MCF 10A (cell line): ENCODE results near the gene NR2C1. TPM values are rescaled to one million over a fixed set of nuclear protein-coding genes. Genes with fewer than 3 reads are reported as not detected.
A peak's percentile ranks its signal among the peaks of the same experiment; 100 is the strongest.

ENCODE experiments used
- Bru-seq: library from RNA; stranded (reverse); fragments of 400-500 nt; gene quantifications from one replicate; lab custom pipeline; 2021; lab: Mats Ljungman, UMichigan
- BruChase-seq, 2 experiments: library from RNA; stranded (reverse); fragments of 400-500 nt; gene quantifications; one replicate each; lab custom pipeline; 2021; lab: Mats Ljungman, UMichigan
- BruUV-seq: library from RNA; stranded (reverse); fragments of 400-500 nt; replicated peaks from 2 replicates; lab custom pipeline; 2021; lab: Mats Ljungman, UMichigan
- CTCF ChIA-PET: fragments of 300-600 bp; sonication (Branson Sonifier 250); formaldehyde crosslinking; extraction: SDS; loops from one replicate; lab custom pipeline; 2021; ENCODE audit warnings: antibody characterized with exemption, inconsistent platforms; lab: Yijun Ruan, JAX
- POLR2A ChIA-PET: fragments of 300-600, 350-650 bp; sonication (Branson Sonifier 250); formaldehyde crosslinking; extraction: SDS; loops from one replicate; lab custom pipeline; 2020; ENCODE audit warnings: antibody characterized with exemption, inconsistent platforms; lab: Yijun Ruan, JAX
- DNase-seq: peaks from one replicate; pipeline ENCODE4 v3.0.0-alpha.2; 2018; ENCODE audit not compliant: unreplicated experiment
- H3K27ac Mint-ChIP-seq: one replicate; pipeline ENCODE4 v1.8.0; 2022; ENCODE audit warnings: mild to moderate bottlenecking, low read depth, mixed read lengths; ENCODE audit not compliant: unreplicated experiment
- H3K27me3 Mint-ChIP-seq: one replicate; pipeline ENCODE4 v1.8.0; 2022; ENCODE audit warnings: mixed read lengths; ENCODE audit not compliant: insufficient read depth, unreplicated experiment
- H3K36me3 Mint-ChIP-seq: one replicate; pipeline ENCODE4 v1.8.0; 2022; ENCODE audit warnings: mild to moderate bottlenecking, moderate library complexity, mixed read lengths; ENCODE audit not compliant: insufficient read depth, unreplicated experiment
- H3K4me1 Mint-ChIP-seq: one replicate; pipeline ENCODE4 v1.8.0; 2022; ENCODE audit warnings: mixed read lengths; ENCODE audit not compliant: insufficient read depth, unreplicated experiment
- H3K4me3 Mint-ChIP-seq: one replicate; pipeline ENCODE4 v1.8.0; 2022; ENCODE audit warnings: mild to moderate bottlenecking, moderate library complexity, mixed read lengths; ENCODE audit not compliant: unreplicated experiment
- H3K9me3 Mint-ChIP-seq: one replicate; pipeline ENCODE4 v1.8.0; 2022; ENCODE audit warnings: mixed read lengths; ENCODE audit not compliant: unreplicated experiment
- intact Hi-C: fragments of 100-400 bp; cut with micrococcal nuclease; formaldehyde crosslinking; loops from 2 replicates; pipeline ENCODE4 v1.14.1; 2022
- long read RNA-seq: library from polyadenylated mRNA; stranded (forward); transcript quantifications from one replicate; pipeline ENCODE4 v2.0.0, GENCODE V29; 2022
- total RNA-seq: library from RNA; stranded (reverse); gene quantifications from 2 replicates; pipeline ENCODE4 v1.2.3, GENCODE V29; 2022
- TF ChIP-seq, protein P1 (sequence below): fragments of 200-600 bp; IDR thresholded peaks from one replicate; pipeline ENCODE4 v1.8.0; 2022; ENCODE audit warnings: antibody characterized with exemption, mild to moderate bottlenecking; ENCODE audit not compliant: unreplicated experiment

The NR2C1 gene
- total RNA-seq (29.0 and 35.2 TPM in 2 replicates), Bru-seq, nascent RNA (percentile 77 among the genes with signal in this experiment), BruChase-seq, experiment 1, labeled RNA remaining after a 6-hour chase (percentile 74 among the genes with signal in this experiment), BruChase-seq, experiment 2, labeled RNA remaining after a 2-hour chase (percentile 81 among the genes with signal in this experiment)
- long read RNA-seq, full-length matches to known transcripts = 7 of 21 reads
- long read RNA-seq, partial matches to known transcripts = 0 of 21 reads
- long read RNA-seq, other reads (novel, unspliced or antisense) = 14 of 21 reads

DNA sequence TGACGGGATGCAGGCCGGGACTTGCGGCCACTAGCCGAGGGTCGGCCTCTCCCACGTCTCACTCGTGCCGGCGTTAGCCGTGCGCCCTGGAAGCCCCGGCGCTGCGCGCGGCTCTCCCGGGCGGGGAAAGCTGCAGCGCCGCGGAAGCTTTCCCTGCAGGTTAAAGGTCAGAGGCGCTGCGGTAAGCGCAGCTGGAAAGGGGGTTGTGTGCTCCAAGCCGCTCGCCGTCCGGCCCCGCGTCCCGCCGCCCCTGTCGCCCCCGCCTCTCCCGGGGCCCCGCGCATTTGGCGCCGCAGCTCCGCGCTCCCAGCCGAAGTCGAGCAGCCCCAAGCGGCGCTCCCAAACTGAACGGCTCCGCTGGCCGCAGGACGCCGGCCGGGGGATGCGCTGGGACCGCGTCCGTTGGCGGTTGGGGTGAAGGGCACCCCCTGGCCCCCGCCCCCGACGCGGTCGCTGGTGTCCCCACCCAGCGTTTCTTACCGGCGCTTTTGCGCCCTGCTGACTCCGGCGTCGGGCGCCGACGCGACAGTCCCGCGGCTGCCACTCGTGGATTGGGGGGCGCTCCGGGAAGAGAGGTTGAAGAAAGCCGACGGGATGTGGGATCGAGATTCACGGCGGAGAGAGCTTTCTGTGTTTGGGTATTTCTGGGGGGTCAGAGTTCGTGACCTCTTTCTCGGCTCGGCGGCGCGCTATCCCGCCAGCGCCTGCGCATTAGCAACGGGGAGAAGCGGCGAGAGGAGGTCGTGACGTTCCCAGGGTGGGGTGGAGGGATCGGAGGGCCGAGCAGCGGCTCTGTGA lies at the start of gene NR2C1:
TSS of gene NR2C1 (minus strand) at position 719 of the 798 bp plus-strand sequence. CDS start 6,234 bp downstream, outside the sequence.
- peak; percentile 92 for DNase-seq
- intact Hi-C loops = loop anchor here (5.0 kb wide), 1 partner anchor 526 kb away; no protein-coding TSS in a partner anchor
- peak within 1 kb of the TSS; percentile 59 for H3K27ac Mint-ChIP-seq
- no peaks in the 10 kb centered on the region for H3K27me3 Mint-ChIP-seq
- POLR2A ChIA-PET = interaction anchor here (0.5 to 3.6 kb wide), 26 partner anchors 12 to 1117 kb away, joined by 3 to 34 read pairs (median 4); partner anchors contain the start of genes FGD6, METAP2, NDUFA12 and VEZT
- BruUV-seq = TSS peak; percentile 31
- H3K36me3 Mint-ChIP-seq = peaks cover 22% of the 10 kb centered on the region
- peaks cover 4% of the 10 kb centered on the region for H3K4me1 Mint-ChIP-seq
- CTCF ChIA-PET = interaction anchor here (0.6 to 2.6 kb wide), 21 partner anchors 9 to 733 kb away, joined by 3 to 23 read pairs (median 4); no protein-coding TSS in a partner anchor
- TF ChIP-seq, protein P1, sequence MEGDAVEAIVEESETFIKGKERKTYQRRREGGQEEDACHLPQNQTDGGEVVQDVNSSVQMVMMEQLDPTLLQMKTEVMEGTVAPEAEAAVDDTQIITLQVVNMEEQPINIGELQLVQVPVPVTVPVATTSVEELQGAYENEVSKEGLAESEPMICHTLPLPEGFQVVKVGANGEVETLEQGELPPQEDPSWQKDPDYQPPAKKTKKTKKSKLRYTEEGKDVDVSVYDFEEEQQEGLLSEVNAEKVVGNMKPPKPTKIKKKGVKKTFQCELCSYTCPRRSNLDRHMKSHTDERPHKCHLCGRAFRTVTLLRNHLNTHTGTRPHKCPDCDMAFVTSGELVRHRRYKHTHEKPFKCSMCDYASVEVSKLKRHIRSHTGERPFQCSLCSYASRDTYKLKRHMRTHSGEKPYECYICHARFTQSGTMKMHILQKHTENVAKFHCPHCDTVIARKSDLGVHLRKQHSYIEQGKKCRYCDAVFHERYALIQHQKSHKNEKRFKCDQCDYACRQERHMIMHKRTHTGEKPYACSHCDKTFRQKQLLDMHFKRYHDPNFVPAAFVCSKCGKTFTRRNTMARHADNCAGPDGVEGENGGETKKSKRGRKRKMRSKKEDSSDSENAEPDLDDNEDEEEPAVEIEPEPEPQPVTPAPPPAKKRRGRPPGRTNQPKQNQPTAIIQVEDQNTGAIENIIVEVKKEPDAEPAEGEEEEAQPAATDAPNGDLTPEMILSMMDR = no peak
- H3K9me3 Mint-ChIP-seq = no peaks in the 10 kb centered on the region
- peak within 1 kb of the TSS; percentile 88 for H3K4me3 Mint-ChIP-seq

DNA sequence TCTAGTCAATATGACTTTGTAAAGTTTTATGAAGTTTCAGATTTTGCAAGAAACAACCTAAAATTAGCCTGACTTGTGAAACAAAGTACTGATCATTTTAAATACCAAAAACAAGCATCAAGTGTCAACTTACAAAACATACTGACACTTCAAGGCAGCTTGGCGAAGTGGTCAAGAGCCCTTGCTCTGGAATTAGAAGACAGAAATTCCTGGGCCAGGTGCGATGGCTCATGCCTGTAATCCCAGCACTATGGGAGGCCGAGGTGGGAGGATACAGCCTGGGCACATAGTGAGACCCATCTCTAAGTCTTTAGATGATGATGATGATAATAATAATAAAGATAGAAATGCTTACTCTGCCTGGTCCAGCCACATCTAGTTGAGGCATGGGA lies 45.4 kb upstream of the NR2C1 start:
- H3K27me3 Mint-ChIP-seq = no peaks in the 10 kb centered on the region
- H3K4me3 Mint-ChIP-seq = no peak overlapping the region
- peaks cover 28% of the 10 kb centered on the region for H3K4me1 Mint-ChIP-seq
- intact Hi-C loops = loop anchor here (5.0 kb wide), 2 partner anchors 84 to 199 kb away; no protein-coding TSS in a partner anchor
- CTCF ChIA-PET = interaction anchor here (0.8 kb wide), 1 partner anchor 33 kb away, joined by 4 read pairs; no protein-coding TSS in a partner anchor
- peaks cover 16% of the 10 kb centered on the region for H3K36me3 Mint-ChIP-seq
- TF ChIP-seq, protein P1 = no peak
- POLR2A ChIA-PET = interaction anchor here (0.8 to 5.8 kb wide), 9 partner anchors 13 to 660 kb away, joined by 3 to 158 read pairs (median 4); partner anchors contain the start of genes FGD6, METAP2 and VEZT
- peak overlapping the region; percentile 70 for H3K27ac Mint-ChIP-seq
- TSS peak; percentile 67 for BruUV-seq
- DNase-seq = peak; percentile 31
- H3K9me3 Mint-ChIP-seq = no peaks in the 10 kb centered on the region

DNA sequence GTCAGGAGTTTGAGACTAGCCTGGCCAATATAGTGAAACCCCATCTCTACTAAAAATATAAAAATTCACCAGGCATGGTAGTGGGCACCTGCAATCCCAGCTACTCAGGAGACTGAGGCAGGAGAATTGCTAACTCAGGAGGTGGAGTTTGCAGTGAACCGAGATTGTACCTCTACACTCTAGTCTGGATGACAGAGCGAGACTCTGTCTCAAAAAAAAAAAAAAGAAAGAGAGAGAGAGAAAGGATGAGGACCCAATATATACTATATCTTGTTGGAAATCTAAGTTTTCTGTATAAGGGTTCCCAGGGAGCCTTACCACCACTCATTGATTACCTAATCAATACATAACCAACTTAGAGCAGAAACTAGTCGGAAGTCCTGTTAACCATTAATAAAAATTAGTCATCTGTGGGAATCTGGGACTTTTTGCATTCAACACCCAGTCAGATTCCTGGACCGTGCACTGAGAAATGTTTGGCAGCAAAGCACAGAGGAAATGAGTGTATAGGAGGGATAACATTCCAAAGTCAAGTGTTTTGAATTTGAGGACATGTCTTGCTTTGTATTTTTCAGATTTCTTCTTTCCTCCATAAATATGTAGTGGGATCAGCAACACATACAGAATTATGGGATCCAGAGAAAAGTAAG lies 44.8 kb upstream of the NR2C1 start:
- BruUV-seq = no TSS peak
- peak; percentile 71 for DNase-seq
- Mint-ChIP-seq H3K27me3 (no peaks in the 10 kb centered on the region), H3K36me3 (peaks cover 16% of the 10 kb centered on the region), H3K9me3 (no peaks in the 10 kb centered on the region), H3K27ac (peak overlapping the region; percentile 70), H3K4me1 (peaks cover 28% of the 10 kb centered on the region), H3K4me3 (no peak overlapping the region)
- TF ChIP-seq, protein P1 = no peak
- POLR2A ChIA-PET = interaction anchor here (0.8 to 5.8 kb wide), 10 partner anchors 13 to 659 kb away, joined by 3 to 158 read pairs (median 4); partner anchors contain the start of genes FGD6, METAP2 and VEZT
- CTCF ChIA-PET = interaction anchor here (0.7 to 3.9 kb wide), 11 partner anchors 31 to 416 kb away, joined by 3 to 50 read pairs (median 7); partner anchors contain the start of genes FGD6 and VEZT
- intact Hi-C loops = loop anchor here (5.0 kb wide), 2 partner anchors 84 to 199 kb away; no protein-coding TSS in a partner anchor
